Activated naive CD8-positive, alpha-beta T cell treated with anti-CD3 and anti-CD28 coated beads, Interleukin-2, amount 50 U/mL, for 16 hours (primary cell): ENCODE data around the gene MMP15.
"Not testable (repeated sequence)": the region's sequence is repeated elsewhere in the genome, so short reads cannot be mapped to it uniquely, and the experiment has no call there.

Source experiments
- DNase-seq: peaks from one replicate; pipeline ENCODE4 v3.0.0-alpha.2; 2020; ENCODE audit warnings: low read depth, low spot score

MMP15 gene

GRCh38 chr16:58086381-58087208 is 61.0 kb downstream of the MMP15 start:
- DNase-seq, result no peak

GRCh38 chr16:58087209-58087913 is 61.8 kb downstream of the MMP15 start:
- DNase-seq, result no peak

GRCh38 chr16:58088091-58088490 is 62.5 kb downstream of the MMP15 start:
- DNase-seq, result no peak

GRCh38 chr16:58090396-58090795 is 64.8 kb downstream of the MMP15 start:
- DNase-seq, result not testable (repeated sequence)

GRCh38 chr16:58094026-58094425 is 68.5 kb downstream of the MMP15 start:
- DNase-seq, result no peak

- DNase-seq, result no peak
Measured at GRCh38 chr16:58094791-58095574, 69.4 kb downstream of the MMP15 start.

- not testable (repeated sequence) for DNase-seq
Measured at GRCh38 chr16:58095575-58095960, 70.0 kb downstream of the MMP15 start.

- DNase-seq, result no peak
Measured at GRCh38 chr16:58096249-58096648, 70.7 kb downstream of the MMP15 start.
